ENCODE measurements around the gene BTF3. TPM values are rescaled to one million over a fixed set of nuclear protein-coding genes. Genes with fewer than 3 reads are reported as not detected.

The BTF3 gene
- total and polyA plus RNA-seq, 9 of the 15 experiments (the other 6 are each of a cell fraction or from before 2014, with no cell fraction given): 534 to 1,637 (median 848) TPM

- TF ChIP-seq KLF6 (CRISPR knock-in tag; IDR thresholded peaks at IDR 0.05; ENCODE audit: borderline replicate concordance): no peak
- no peak for TF ChIP-seq MTA3 (IDR thresholded peaks at IDR 0.05; ENCODE audit: borderline replicate concordance)
Observed at GRCh38 chr5:73484511-73484910, 13.7 kb upstream of the BTF3 start (continued).

- H3K9ac ChIP-seq (ENCODE audit: insufficient read depth in 1 of 2, low read depth in 2 of 2, low read length in 2 of 2): no peak overlapping the region
- H3K4me1 ChIP-seq (replicated peaks in 1 of 2; ENCODE audit: control insufficient read depth in 2 of 2, insufficient read depth in 2 of 2, low read length in 2 of 2): peaks cover 16 to 31% of the 10 kb centered on the region in 2 experiments
- H3K36me3 ChIP-seq (ENCODE audit: control insufficient read depth, insufficient read depth, low read length): no peaks in the 10 kb centered on the region
- no peak overlapping the region for H3K27ac ChIP-seq (ENCODE audit: extremely low read depth, low read depth, low read length)
- no peaks in the 10 kb centered on the region for H3K27me3 ChIP-seq (ENCODE audit: control insufficient read depth in 2 of 2, insufficient read depth in 2 of 2, low read length in 2 of 2)
- ATAC-seq (no peak), DNase-seq (ENCODE audit: extremely low read depth in 1 of 4, low spot score in 3 of 4) (no peak), FAIRE-seq (no peak)
- H2AFZ ChIP-seq (ENCODE audit: low read depth, low read length): no peak overlapping the region
- H3K9me1 ChIP-seq (ENCODE audit: control insufficient read depth, insufficient read depth, low read length): no peaks in the 10 kb centered on the region
- H3K9me3 ChIP-seq (replicated peaks; ENCODE audit: control insufficient read depth, insufficient read depth, low read depth, low read length): no peaks in the 10 kb centered on the region
- in situ Hi-C loops (cut with MboI): no loop called here
- no peak overlapping the region for H3K4me2 ChIP-seq (ENCODE audit: insufficient read depth, low read length)
- no TSS peak for BruUV-seq (replicated peaks)
- ChIA-PET CTCF (ENCODE audit: low intra/inter-chr PET ratio) (no interaction called here), POLR2A (no interaction called here)
- H3K79me2 ChIP-seq (ENCODE audit: control insufficient read depth, insufficient read depth, low read length): no peaks in the 10 kb centered on the region
- H4K20me1 ChIP-seq (replicated peaks; ENCODE audit: control insufficient read depth, insufficient read depth, low read length): no peaks in the 10 kb centered on the region
- 59% methylated on average over 3 of the region's 3 CpGs for WGBS (ENCODE audit: insufficient coverage, low coverage, missing lambda C conversion rate)
- TF ChIP-seq HNRNPL (IDR thresholded peaks at IDR 0.05; ENCODE audit: low read depth, low read length) (no peak), ZNF668 (CRISPR knock-in tag; IDR thresholded peaks at IDR 0.05) (no peak), STAT5B (CRISPR knock-in tag; IDR thresholded peaks at IDR 0.05) (no peak), MYBL2 (IDR thresholded peaks at IDR 0.05; ENCODE audit: low read depth) (no peak), MYBL2 (CRISPR knock-in tag; IDR thresholded peaks at IDR 0.05; ENCODE audit: borderline replicate concordance) (no peak), FOXK2 (conservative IDR thresholded peaks at IDR 0.05 in 1 of 2, IDR thresholded peaks at IDR 0.05 in 1 of 2; ENCODE audit: low read depth in 2 of 2) (no peak)
- no peak overlapping the region for H3K4me3 ChIP-seq
- intact Hi-C loops (cut with micrococcal nuclease): no loop called here
Observed at GRCh38 chr5:73485715-73486114, 12.5 kb upstream of the BTF3 start.
